B cell (primary cell): ENCODE data around the gene LIPC.

ENCODE experiments used
- CTCF ChIP-seq: fragments of 200-600 bp; IDR thresholded peaks from one replicate; pipeline ENCODE4 v1.8.0; 2022; ENCODE audit warnings: antibody characterized with exemption, mild to moderate bottlenecking
- EZH2 ChIP-seq: IDR thresholded peaks from 2 replicates; pipeline ENCODE4 v1.6.1; 2012; ENCODE audit warnings: borderline replicate concordance, low read depth, mild to moderate bottlenecking, moderate library complexity, low read length; ENCODE audit not compliant: insufficient read depth, poor library complexity, severe bottlenecking

- TF ChIP-seq CTCF = no peak
- TF ChIP-seq EZH2 = no peak
These were observed 133.8 kb downstream of the LIPC start for GRCh38 chr15:58565619-58566018.
